Measurements from ENCODE around the gene AVPR2.

Gene AVPR2

GRCh38 chrX:153871451-153871850, 33.0 kb upstream of the AVPR2 start:
- DNase-seq (ENCODE audit: low spot score): no peak

- no peak for DNase-seq (ENCODE audit: low spot score)
Observed at GRCh38 chrX:153871946-153872878, 32.3 kb upstream of the AVPR2 start.

- no peak for DNase-seq (ENCODE audit: low spot score)
Observed at GRCh38 chrX:153873282-153874084, 31.0 kb upstream of the AVPR2 start.

- DNase-seq (ENCODE audit: low spot score): no peak
Observed at GRCh38 chrX:153874085-153874365, 30.4 kb upstream of the AVPR2 start.

GRCh38 chrX:153874366-153875125, 29.9 kb upstream of the AVPR2 start:
- no peak for DNase-seq (ENCODE audit: low spot score)

- peak; percentile 42 for DNase-seq (ENCODE audit: low spot score)
Observed at GRCh38 chrX:153875391-153876111, 28.9 kb upstream of the AVPR2 start.

GRCh38 chrX:153876112-153876491, 28.4 kb upstream of the AVPR2 start:
- no peak for DNase-seq (ENCODE audit: low spot score)

GRCh38 chrX:153877571-153878261, 26.8 kb upstream of the AVPR2 start:
- DNase-seq (ENCODE audit: low spot score): no peak

GRCh38 chrX:153878345-153878744, 26.1 kb upstream of the AVPR2 start:
- DNase-seq (ENCODE audit: low spot score): no peak

- DNase-seq (ENCODE audit: low spot score): no peak
Observed at GRCh38 chrX:153878969-153879653, 25.4 kb upstream of the AVPR2 start.

- no peak for DNase-seq (ENCODE audit: low spot score)
Observed at GRCh38 chrX:153879741-153880439, 24.6 kb upstream of the AVPR2 start.

GRCh38 chrX:153880440-153880815, 24.0 kb upstream of the AVPR2 start:
- DNase-seq (ENCODE audit: low spot score): no peak

GRCh38 chrX:153881281-153881680, 23.2 kb upstream of the AVPR2 start:
- DNase-seq (ENCODE audit: low spot score): no peak

GRCh38 chrX:153882086-153882498, 22.4 kb upstream of the AVPR2 start:
- DNase-seq (ENCODE audit: low spot score): peak; percentile 40

- no peak for DNase-seq (ENCODE audit: low spot score)
Observed at GRCh38 chrX:153882557-153882956, 21.9 kb upstream of the AVPR2 start.

GRCh38 chrX:153883163-153883843, 21.2 kb upstream of the AVPR2 start:
- no peak for DNase-seq (ENCODE audit: low spot score)

- no peak for DNase-seq (ENCODE audit: low spot score)
Observed at GRCh38 chrX:153884136-153884535, 20.3 kb upstream of the AVPR2 start.

- no peak for DNase-seq (ENCODE audit: low spot score)
Observed at GRCh38 chrX:153884590-153884989, 19.9 kb upstream of the AVPR2 start.

GRCh38 chrX:153885208-153885787, 19.2 kb upstream of the AVPR2 start:
- no peak for DNase-seq (ENCODE audit: low spot score)

All from COLO829 (cell line).